Transverse colon (tissue), 4 donors: ENCODE results near the gene CLDN20. TPM values are rescaled to one million over a fixed set of nuclear protein-coding genes. Genes with fewer than 3 reads are reported as not detected.

ENCODE experiments used
- DNase-seq: peaks from one replicate; pipeline ENCODE4 v3.0.0-alpha.2; 2019
- H3K27ac ChIP-seq, 4 donors: fragments of 200-600 bp; sonication (generic); 2 replicates each; pipeline ENCODE4 v1.5.1; 2016 to 2018; ENCODE audit warnings: inconsistent platforms in 4 of 4
- H3K27me3 ChIP-seq: fragments of 200-600 bp; sonication (generic); 2 replicates; pipeline ENCODE4 v1.5.1; 2017; ENCODE audit warnings: inconsistent platforms
- H3K36me3 ChIP-seq, 4 donors: fragments of 200-600 bp; sonication (generic); 2 replicates each; pipeline ENCODE4 v1.5.1; 2017 to 2019; ENCODE audit warnings: inconsistent platforms in 4 of 4
- H3K4me1 ChIP-seq, 4 donors: fragments of 200-600 bp; sonication (generic); 2 replicates each; pipeline ENCODE4 v1.5.1; 2017 to 2020; ENCODE audit warnings: inconsistent platforms in 4 of 4
- H3K4me3 ChIP-seq, 4 donors: fragments of 200-600 bp; sonication (generic); 1 replicate in 1 of 4; 2 replicates in 3 of 4; pipeline versions ENCODE4 v1.5.1 to v1.6.1; 2017 to 2019; ENCODE audit warnings: inconsistent platforms in 4 of 4
- H3K9me3 ChIP-seq, 2 donors: fragments of 200-600 bp; sonication (generic); 2 replicates each; pipeline ENCODE4 v1.5.1; 2017 to 2019; ENCODE audit warnings: inconsistent platforms in 2 of 2
- CTCF ChIP-seq, 5 experiments: fragments of 200-600 bp in 3 of 5; fragments of 450-650 bp in 2 of 5; sonication (generic) in 3 of 5; IDR thresholded peaks; 1 replicate in 2 of 5; 2 replicates in 3 of 5; pipeline ENCODE4 v1.5.1; 2016 to 2017; ENCODE audit warnings: antibody characterized with exemption in 5 of 5, inconsistent platforms in 3 of 5, mild to moderate bottlenecking in 2 of 5, moderate library complexity in 1 of 5
- EP300 ChIP-seq: sonication (generic); formaldehyde crosslinking; IDR thresholded peaks from one replicate; pipeline ENCODE4 v1.6.1; 2017; ENCODE audit warnings: antibody characterized with exemption, low read depth
- POLR2A ChIP-seq: fragments of 450-650 bp; IDR thresholded peaks from one replicate; pipeline ENCODE4 v1.6.1; 2016; ENCODE audit warnings: antibody characterized with exemption, mild to moderate bottlenecking, moderate library complexity
- POLR2AphosphoS5 ChIP-seq, 3 donors: sonication (generic); formaldehyde crosslinking; IDR thresholded peaks; one replicate each; pipeline ENCODE4 v1.6.1; 2016; ENCODE audit warnings: antibody characterized with exemption in 3 of 3
- WGBS, 2 donors: methylation state at CpG; one replicate each; pipeline ENCODE4 v1.1.5; 2018; ENCODE audit warnings: low coverage in 1 of 2; 5-methylcytosine and 5-hydroxymethylcytosine counted together
- in situ Hi-C, 4 donors: fragments of 200-750 bp; cut with MboI; loops; one replicate each; pipeline versions ENCODE4 v1.15.0 to v1.15.1; 2017; ENCODE audit warnings: low sequenced_read_pairs in 3 of 4, low pct_ligation_motif_present in 1 of 4, low pct_unique_long_range_greater_than_20kb in 1 of 4
- intact Hi-C: fragments of 100-400 bp; cut with DNase I; formaldehyde crosslinking; loops from one replicate; pipeline ENCODE4 v1.15.1; 2023; ENCODE audit warnings: low total_unique reads
- total RNA-seq, 4 donors: library from RNA; depleted of rRNA; stranded (reverse); fragments of >200 nt; gene quantifications; one replicate each; pipeline ENCODE4 v1.1.0, GENCODE V29; 2016

CLDN20 gene
- total RNA-seq, 4 donors from 2014 or later, result not detected

GRCh38 chr6:155317186-155317585 is 53.4 kb downstream of the CLDN20 start:
- Histone ChIP-seq H3K4me3 (no peak overlapping the region), H3K27ac (no peak overlapping the region), H3K27me3 (no peaks in the 10 kb centered on the region), H3K36me3 (no peaks in the 10 kb centered on the region), H3K4me1 (peaks cover 0 to 20% (median 5%) of the 10 kb centered on the region in 4 donors), H3K9me3 (no peaks in the 10 kb centered on the region)
- in situ Hi-C loops, result no loop called here
- DNase-seq, result no peak
- TF ChIP-seq CTCF (IDR thresholded peaks at IDR 0.05) (peak in 1 of 5 experiments; percentile 9), EP300 (no peak)
- intact Hi-C loops, result no loop called here
- 92 to 98% methylated on average over 1 of the region's 1 CpG for WGBS, 2 donors

GRCh38 chr6:155319902-155320301 is 56.1 kb downstream of the CLDN20 start:
- no peak for TF ChIP-seq EP300
- no peak for TF ChIP-seq POLR2AphosphoS5 (IDR thresholded peaks at IDR 0.05)
- no peak for TF ChIP-seq CTCF (IDR thresholded peaks at IDR 0.05)
- no peak for TF ChIP-seq POLR2A
- WGBS, 2 donors, result 78 to 82% methylated on average over 2 to 4 of the region's 4 CpGs
- intact Hi-C loops (no loop called here), in situ Hi-C loops (loop anchor here in 1 of 4 donors (10.0 kb wide), 1 partner anchor 205 kb away; no protein-coding TSS in a partner anchor)
- Histone ChIP-seq H3K9me3 (no peaks in the 10 kb centered on the region), H3K4me3 (no peak overlapping the region), H3K4me1 (peaks cover 0 to 7% (median 0%) of the 10 kb centered on the region in 4 donors), H3K27ac (no peak overlapping the region), H3K36me3 (no peaks in the 10 kb centered on the region), H3K27me3 (no peaks in the 10 kb centered on the region)
- no peak for DNase-seq

GRCh38 chr6:155324172-155324571 is 60.4 kb downstream of the CLDN20 start:
- TF ChIP-seq POLR2AphosphoS5 (IDR thresholded peaks at IDR 0.05) (no peak), EP300 (no peak), CTCF (IDR thresholded peaks at IDR 0.05) (no peak), POLR2A (no peak)
- Histone ChIP-seq H3K36me3 (no peaks in the 10 kb centered on the region), H3K9me3 (no peaks in the 10 kb centered on the region), H3K27me3 (no peaks in the 10 kb centered on the region), H3K27ac (no peak overlapping the region), H3K4me1 (peaks cover 0 to 3% (median 0%) of the 10 kb centered on the region in 4 donors), H3K4me3 (no peak overlapping the region)
- in situ Hi-C loops (loop anchor here in 1 of 4 donors (10.0 kb wide), 1 partner anchor 201 kb away; no protein-coding TSS in a partner anchor), intact Hi-C loops (no loop called here)
- no peak for DNase-seq
- 90 to 94% methylated on average over 2 of the region's 2 CpGs for WGBS, 2 donors

GRCh38 chr6:155324993-155325392 is 61.2 kb downstream of the CLDN20 start:
- Histone ChIP-seq H3K27ac (no peak overlapping the region), H3K4me1 (peaks cover 0 to 3% (median 0%) of the 10 kb centered on the region in 4 donors), H3K27me3 (no peaks in the 10 kb centered on the region), H3K9me3 (no peaks in the 10 kb centered on the region), H3K4me3 (no peak overlapping the region), H3K36me3 (no peaks in the 10 kb centered on the region)
- in situ Hi-C loops (loop anchor here (10.0 to 25.0 kb wide), 4 partner anchors 200 to 1237 kb away; no protein-coding TSS in a partner anchor), intact Hi-C loops (no loop called here)
- no peak for TF ChIP-seq POLR2AphosphoS5 (IDR thresholded peaks at IDR 0.05)
- TF ChIP-seq POLR2A, result no peak
- no peak for TF ChIP-seq EP300
- TF ChIP-seq CTCF (IDR thresholded peaks at IDR 0.05), result no peak
- DNase-seq, result no peak
